ENCODE data around the gene PPP4R2. TPM values are rescaled to one million over a fixed set of nuclear protein-coding genes. Genes with fewer than 3 reads are reported as not detected.

The PPP4R2 gene
- total RNA-seq, 4 donors from 2014 or later: 21.3 to 136 (median 62.3) TPM

- H3K27me3 ChIP-seq: no peaks in the 10 kb centered on the region
- H3K27ac ChIP-seq: no peak overlapping the region
- no peak for DNase-seq
- H3K4me3 ChIP-seq: no peak overlapping the region
- no peaks in the 10 kb centered on the region for H3K36me3 ChIP-seq
- TF ChIP-seq POLR2A (IDR thresholded peaks at IDR 0.05): no peak
- TF ChIP-seq, protein P1, sequence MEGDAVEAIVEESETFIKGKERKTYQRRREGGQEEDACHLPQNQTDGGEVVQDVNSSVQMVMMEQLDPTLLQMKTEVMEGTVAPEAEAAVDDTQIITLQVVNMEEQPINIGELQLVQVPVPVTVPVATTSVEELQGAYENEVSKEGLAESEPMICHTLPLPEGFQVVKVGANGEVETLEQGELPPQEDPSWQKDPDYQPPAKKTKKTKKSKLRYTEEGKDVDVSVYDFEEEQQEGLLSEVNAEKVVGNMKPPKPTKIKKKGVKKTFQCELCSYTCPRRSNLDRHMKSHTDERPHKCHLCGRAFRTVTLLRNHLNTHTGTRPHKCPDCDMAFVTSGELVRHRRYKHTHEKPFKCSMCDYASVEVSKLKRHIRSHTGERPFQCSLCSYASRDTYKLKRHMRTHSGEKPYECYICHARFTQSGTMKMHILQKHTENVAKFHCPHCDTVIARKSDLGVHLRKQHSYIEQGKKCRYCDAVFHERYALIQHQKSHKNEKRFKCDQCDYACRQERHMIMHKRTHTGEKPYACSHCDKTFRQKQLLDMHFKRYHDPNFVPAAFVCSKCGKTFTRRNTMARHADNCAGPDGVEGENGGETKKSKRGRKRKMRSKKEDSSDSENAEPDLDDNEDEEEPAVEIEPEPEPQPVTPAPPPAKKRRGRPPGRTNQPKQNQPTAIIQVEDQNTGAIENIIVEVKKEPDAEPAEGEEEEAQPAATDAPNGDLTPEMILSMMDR (IDR thresholded peaks at IDR 0.05): no peak
- no peaks in the 10 kb centered on the region for H3K9me3 ChIP-seq
- H3K4me1 ChIP-seq: peaks cover 2 to 16% of the 10 kb centered on the region in 2 donors
- intact Hi-C loops (cut with DNase I; ENCODE audit: low total_unique reads): no loop called here
Observed at GRCh38 chr3:73028803-73029202, 32.2 kb downstream of the PPP4R2 start.

- intact Hi-C loops (cut with DNase I; ENCODE audit: low total_unique reads): no loop called here
- no peak for TF ChIP-seq POLR2A (IDR thresholded peaks at IDR 0.05)
- TF ChIP-seq, protein P1 (IDR thresholded peaks at IDR 0.05): no peak
- Histone ChIP-seq H3K36me3 (no peaks in the 10 kb centered on the region), H3K27me3 (no peaks in the 10 kb centered on the region), H3K4me3 (no peak overlapping the region), H3K9me3 (no peaks in the 10 kb centered on the region), H3K27ac (no peak overlapping the region), H3K4me1 (peaks cover 3 to 16% of the 10 kb centered on the region in 2 donors)
- DNase-seq: no peak
Observed at GRCh38 chr3:73029321-73029796, 32.7 kb downstream of the PPP4R2 start.

- Histone ChIP-seq H3K27me3 (no peaks in the 10 kb centered on the region), H3K9me3 (no peaks in the 10 kb centered on the region), H3K4me1 (peaks cover 3 to 16% of the 10 kb centered on the region in 2 donors), H3K4me3 (no peak overlapping the region), H3K36me3 (no peaks in the 10 kb centered on the region), H3K27ac (no peak overlapping the region)
- no peak for TF ChIP-seq POLR2A (IDR thresholded peaks at IDR 0.05)
- TF ChIP-seq, protein P1 (IDR thresholded peaks at IDR 0.05): no peak
- no peak for DNase-seq
- intact Hi-C loops (cut with DNase I; ENCODE audit: low total_unique reads): no loop called here
Observed at GRCh38 chr3:73030073-73030597, 33.5 kb downstream of the PPP4R2 start.

- Histone ChIP-seq H3K27me3 (no peaks in the 10 kb centered on the region), H3K4me1 (peaks cover 3 to 11% of the 10 kb centered on the region in 2 donors)
- no peak for DNase-seq
Observed at GRCh38 chr3:73031573-73032103, 35.0 kb downstream of the PPP4R2 start.

More at GRCh38 chr3:73031573-73032103, 35.0 kb downstream of the PPP4R2 start:
- H3K9me3 ChIP-seq: no peaks in the 10 kb centered on the region
- TF ChIP-seq POLR2A (IDR thresholded peaks at IDR 0.05): no peak
- TF ChIP-seq, protein P1 (IDR thresholded peaks at IDR 0.05): no peak
- no peak overlapping the region for H3K27ac ChIP-seq
- H3K36me3 ChIP-seq: no peaks in the 10 kb centered on the region
- intact Hi-C loops (cut with DNase I; ENCODE audit: low total_unique reads): no loop called here
- no peak overlapping the region for H3K4me3 ChIP-seq
